SH-SY5Y (cell line): ENCODE results near the gene SLC5A9.

Experiments used
- GATA2 ChIP-seq: IDR thresholded peaks from 2 replicates; pipeline ENCODE4 v1.6.1; 2011; ENCODE audit warnings: mild to moderate bottlenecking, low read depth, low read length
- GATA3 ChIP-seq: IDR thresholded peaks from 2 replicates; pipeline ENCODE4 v1.6.1; 2011; ENCODE audit warnings: low read depth, mild to moderate bottlenecking, low read length, moderate library complexity

Gene SLC5A9

DNA sequence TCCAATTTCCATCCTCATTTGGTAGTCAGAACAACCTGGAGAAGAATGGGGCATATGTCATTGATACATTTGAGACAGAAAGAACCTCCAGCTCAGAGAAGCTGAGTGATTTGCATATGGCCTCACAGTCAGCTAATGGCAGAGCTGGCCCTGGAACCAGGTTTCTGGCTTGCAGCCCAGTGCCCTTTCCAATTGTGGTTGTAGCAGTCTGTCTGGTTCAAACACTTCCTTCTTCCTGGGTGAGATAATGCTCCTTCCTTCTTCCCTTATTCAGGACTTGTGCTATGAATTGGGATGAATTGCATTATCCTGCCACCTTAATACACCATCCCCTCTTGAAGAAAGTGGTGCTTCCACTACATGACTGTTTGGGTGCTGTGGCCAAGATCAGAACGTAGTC is 24.2 kb downstream of the SLC5A9 start:
- TF ChIP-seq GATA2 (no peak), GATA3 (no peak)

DNA sequence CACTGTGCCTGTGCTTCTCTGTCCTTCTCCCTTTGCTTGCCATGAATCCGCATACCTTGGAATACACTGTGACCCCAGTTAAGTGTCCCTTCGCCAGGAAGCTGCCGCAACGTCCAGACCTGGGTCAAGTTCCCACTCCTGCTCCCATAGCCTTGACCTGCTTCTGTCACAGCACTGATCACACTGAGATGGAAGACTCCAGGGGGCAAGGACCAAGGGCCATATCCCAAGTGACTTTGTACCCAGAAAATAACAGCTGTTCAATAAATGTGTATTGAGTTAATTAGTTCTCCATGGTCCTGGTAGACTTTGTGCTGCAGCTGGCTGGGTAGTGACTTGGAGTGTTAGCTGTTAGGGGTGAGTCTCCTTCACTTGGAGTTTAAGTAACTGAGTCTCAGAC is 25.8 kb downstream of the SLC5A9 start:
- TF ChIP-seq GATA2 (no peak), GATA3 (no peak)

DNA sequence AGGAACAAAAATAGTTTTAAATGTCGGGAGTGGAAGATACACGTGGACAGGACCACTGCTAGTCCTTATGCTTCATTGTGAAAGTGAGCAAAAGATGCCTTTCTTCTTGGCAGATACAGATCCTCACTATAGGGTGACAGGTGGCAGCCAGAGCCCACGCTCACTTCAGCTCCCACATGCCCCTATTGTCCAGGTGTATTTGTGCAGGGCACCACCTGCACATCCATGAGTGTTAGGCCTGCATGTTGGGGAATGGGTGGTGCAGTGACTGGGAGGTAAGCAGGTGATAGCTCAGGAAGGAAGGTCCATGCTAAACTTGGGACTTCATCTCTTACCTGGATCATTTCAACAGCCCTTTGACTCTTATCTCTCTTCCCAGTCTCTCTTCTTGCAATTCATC is 27.4 kb downstream of the SLC5A9 start:
- TF ChIP-seq GATA3 (no peak), GATA2 (no peak)

DNA sequence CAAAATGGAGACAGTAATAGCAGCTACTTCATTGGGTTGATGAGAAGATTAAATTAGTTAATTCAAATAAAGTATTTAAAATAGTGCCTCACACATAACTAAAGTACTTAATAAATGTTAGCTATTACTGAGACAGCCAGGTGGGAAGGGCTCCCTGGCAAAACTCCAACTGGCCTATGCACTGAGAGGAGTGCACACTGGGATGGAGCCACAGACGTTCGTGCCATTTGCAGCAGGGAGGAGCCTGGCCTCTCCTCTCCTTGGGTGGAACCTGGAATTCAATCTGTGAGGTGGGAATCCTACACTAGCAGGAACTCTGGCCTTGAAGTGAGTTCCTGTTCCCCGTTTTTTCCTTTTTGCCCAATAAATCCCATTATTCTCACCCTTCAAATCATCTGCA is 28.1 kb downstream of the SLC5A9 start:
- TF ChIP-seq GATA2 (no peak), GATA3 (no peak)

DNA sequence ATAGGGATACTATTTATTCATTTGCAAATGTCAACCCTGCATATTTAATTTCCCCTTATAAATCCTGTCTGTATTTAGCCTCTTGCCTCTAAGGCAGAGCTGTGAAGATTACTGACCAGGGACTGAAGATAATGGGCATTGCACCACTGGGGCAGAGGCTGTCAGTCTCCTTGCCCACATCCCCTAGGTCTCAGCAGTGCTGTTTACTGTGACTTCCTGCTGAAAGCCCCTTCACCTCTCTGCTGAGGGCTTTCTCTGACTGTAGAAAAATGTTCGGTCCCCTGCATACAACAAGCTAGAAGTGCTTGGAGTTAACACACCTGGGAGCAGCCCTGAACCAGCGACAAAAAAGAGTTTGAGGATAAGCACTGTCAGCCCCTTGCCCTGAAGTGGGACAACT is 28.8 kb downstream of the SLC5A9 start:
- TF ChIP-seq GATA2 (no peak), GATA3 (no peak)

DNA sequence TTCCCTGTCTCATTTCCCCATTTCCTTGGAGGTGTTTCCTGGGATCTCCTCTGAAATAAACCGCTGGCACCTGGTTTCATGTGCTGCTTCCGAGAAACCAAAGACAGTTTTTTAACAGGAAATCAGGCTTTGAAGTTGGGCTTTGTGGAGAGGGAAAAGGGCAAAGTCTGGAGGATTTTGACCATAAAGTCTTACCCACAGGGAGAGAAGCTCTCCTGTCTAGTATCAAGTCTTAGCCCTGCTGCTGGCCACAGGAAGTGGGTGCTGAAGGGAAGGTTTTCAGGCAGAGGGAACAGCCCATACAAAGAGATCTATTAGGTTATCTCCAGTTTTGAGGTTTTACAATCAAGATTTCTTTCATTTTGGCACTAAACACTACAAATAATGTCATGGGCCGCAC is 29.3 kb downstream of the SLC5A9 start:
- no peak for TF ChIP-seq GATA2
- TF ChIP-seq GATA3: no peak

DNA sequence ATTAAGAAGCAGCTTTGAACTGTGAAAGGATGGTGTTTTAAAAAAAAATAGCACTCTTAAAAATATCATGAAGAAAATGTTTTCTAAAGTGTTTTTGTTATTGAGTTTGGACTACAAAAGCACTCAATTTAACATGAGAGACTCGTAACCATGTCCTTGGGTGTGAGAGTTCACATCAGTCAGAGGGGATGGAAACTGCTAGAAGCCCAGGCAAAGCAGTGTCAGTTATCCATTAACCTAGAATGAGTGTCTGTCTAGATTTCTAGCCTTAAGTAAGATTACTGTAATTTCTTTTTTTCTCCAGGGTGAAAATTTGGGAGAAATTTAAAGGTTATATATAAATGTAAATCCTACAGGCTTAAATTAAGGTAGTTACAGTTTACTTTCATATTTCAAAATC is 31.7 kb downstream of the SLC5A9 start:
- TF ChIP-seq GATA3: no peak
- TF ChIP-seq GATA2: no peak

DNA sequence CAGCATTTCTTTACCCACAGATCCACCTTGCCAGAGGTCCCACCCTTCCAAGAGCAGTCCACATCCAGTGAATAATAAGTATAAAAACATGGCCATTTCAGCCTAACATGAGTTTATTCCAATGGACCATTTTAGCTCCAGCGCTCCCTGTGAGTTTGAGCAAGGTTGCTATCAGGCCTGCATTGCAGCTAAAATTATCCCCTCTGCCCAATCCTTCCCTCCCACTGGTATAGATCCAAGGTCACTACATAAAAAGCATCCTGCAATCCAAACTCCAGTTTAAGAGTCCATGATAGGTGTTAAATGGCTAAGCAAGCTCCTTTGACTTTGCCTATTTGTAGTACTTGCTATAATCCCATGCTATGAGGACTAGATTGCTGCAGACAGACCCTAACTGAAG is 35.6 kb downstream of the SLC5A9 start:
- TF ChIP-seq GATA3 (no peak), GATA2 (no peak)

DNA sequence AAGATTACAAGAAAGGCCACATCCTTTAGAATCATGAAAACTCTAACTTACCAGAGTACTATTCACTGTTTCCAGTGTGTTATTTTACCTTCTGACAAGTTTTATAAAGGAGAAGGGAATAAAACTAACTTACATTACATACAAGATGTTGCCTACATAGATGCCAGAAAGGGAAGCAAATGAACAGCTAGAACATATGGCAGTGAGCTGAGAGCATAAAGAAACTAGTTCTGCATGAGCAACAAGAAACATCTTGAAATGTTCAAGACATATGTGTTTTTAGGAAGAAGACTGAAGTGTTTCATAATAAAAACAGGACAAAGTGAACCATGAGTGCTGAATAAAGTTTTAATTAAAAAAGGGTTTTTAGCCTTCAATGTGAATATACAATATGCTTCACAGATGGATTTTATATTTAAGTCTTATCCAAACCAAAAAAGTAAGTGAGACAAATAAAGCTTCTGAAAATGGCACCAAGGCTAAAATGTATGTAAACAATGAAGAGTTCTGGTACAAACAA is 39.4 kb downstream of the SLC5A9 start:
- no peak for TF ChIP-seq GATA3

DNA sequence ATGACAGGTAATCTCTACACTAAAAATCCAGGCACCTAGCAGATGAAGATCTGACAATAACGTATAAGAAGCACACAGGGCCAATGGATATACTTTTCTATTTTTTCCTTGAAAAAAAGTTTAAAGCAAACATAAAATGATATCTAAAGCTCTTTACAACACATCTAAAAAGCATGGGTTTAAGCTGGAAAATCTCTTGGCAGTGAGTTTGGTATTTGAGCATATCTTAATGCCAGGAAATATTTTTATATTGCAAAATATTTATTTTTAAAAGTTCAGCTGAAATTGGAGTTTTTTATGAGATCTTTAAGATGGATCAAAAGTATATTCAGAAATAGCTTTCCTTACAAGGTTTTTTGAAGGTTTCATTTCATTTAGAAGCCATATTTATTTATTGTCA is 40.5 kb downstream of the SLC5A9 start:
- TF ChIP-seq GATA3: no peak
- TF ChIP-seq GATA2: no peak

DNA sequence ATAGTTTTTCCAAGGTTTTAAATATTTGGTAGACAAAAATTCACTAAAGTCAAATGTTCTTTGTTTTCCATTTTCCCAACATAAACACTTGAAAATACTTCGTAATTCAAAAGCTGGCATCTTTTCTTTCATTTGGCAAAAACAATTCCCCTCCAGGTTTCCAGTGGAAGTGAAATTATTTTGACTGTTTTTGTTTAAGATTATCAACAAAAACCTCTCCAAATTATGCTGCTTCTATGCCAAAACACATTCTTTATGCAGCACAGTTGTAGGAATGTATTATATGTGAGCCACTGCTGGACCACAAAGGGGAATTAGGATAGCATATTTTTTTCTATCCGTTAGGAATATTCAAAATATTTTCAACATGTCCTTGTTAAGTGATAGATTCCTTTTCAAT is 44.1 kb downstream of the SLC5A9 start:
- TF ChIP-seq GATA3 (no peak), GATA2 (no peak)

DNA sequence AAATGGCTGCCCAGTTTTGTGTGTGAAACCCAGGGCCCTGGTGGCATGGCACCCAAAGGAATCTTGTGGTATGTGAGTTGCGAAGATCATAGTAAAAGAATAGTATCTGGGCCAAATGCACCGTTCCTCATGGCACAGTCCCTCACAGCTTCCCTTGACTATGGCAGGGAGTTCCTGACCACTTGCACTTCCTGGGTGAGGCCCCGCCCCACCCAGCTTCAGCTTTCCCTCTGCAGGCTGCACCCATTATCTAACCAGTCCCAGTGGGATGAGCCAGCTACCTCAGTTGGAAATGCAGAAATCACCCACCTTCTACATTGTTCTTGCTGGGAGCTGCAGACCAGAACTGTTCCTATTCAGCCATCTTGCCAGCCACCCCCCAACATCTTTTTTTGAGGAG is 63.0 kb downstream of the SLC5A9 start:
- TF ChIP-seq GATA3: no peak

DNA sequence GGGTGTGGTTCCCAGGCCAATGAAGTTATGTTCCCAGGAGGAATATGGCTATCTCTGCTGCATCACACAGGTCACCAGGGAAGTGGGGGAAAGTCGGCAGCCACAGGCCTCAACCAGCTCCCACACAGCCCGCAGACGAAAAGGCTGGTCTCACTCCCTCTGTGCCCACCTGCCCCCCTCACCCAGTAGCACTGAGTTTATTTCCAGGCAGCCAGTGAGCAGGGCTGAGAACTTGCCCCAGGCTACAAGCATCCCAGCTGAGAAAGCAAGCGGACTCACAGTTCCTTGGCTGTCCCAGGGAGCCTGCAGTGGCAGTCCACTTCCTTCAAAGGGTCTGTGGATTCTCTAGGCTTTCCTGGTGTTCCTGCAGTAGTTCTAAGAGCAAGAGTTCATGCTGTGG is 68.9 kb downstream of the SLC5A9 start:
- TF ChIP-seq GATA2: no peak

DNA sequence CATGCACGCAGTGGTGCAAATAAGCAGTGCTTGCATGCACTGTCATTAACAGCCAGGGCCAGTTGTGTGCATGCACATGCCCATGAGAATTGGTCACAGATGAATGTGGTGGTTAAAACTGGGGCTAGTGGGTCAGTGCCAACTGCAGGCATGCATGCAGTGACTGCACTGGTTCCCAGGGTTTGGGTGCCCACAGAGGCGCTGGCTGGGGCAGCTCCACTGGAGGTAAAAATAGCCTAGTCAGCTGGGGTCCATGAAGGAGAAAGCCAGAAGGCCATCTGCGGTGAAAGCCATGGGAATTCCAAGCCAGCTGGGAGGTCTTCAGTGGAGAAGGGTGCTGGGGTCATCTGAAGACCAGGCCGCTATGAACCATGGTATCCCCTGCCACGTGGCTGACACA is 70.2 kb downstream of the SLC5A9 start:
- TF ChIP-seq GATA2: no peak
- TF ChIP-seq GATA3: no peak

DNA sequence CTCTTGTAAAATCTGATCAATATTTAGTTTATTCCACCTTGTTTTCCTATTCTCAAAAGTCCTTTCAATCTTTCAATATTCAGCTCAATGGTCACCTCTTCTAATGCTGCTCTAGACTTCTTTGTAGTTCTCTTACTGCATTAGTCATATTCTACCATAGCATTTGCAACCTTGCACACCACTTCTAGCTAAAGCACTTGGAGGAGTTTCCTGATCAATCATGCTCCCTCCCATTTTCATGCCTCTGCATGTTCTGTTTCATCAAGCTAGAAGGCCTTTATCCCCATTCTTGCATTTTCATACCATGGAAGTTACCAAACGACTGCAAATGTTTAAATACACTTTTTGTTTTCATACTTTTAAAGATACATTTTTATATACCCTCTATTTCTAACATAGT is 72.1 kb downstream of the SLC5A9 start:
- TF ChIP-seq GATA3 (no peak), GATA2 (no peak)
